Pancreas (tissue), 10 donors: ENCODE measurements around the gene MYO9A. TPM values are rescaled to one million over a fixed set of nuclear protein-coding genes. Genes with fewer than 3 reads are reported as not detected.

Experiments used
- ATAC-seq, 4 donors: fragments of 200-7000 bp; cut with Tn5 transposase; one replicate each; pipeline versions ENCODE4 v1.8.0 to v1.9.1; 2020; ENCODE audit warnings: mild to moderate bottlenecking in 4 of 4, moderate library complexity in 4 of 4
- DNase-seq, 6 donors: peaks; one replicate each; pipeline ENCODE4 v3.0.0-alpha.2; 2020
- FAIRE-seq: peaks from 2 replicates; lab custom pipeline; 2012; peaks lifted over from hg19 to GRCh38; lab: Jason Lieb, UNC
- H3K27ac ChIP-seq, 4 donors: fragments of 200-600 bp; sonication (generic); 1 replicate in 3 of 4; 2 replicates in 1 of 4; pipeline versions ENCODE4 v1.5.0 to v1.8.0; 2020
- H3K27me3 ChIP-seq, 4 donors: fragments of 200-600 bp; one replicate each; pipeline ENCODE4 v1.8.0; 2021
- H3K36me3 ChIP-seq, 3 donors: fragments of 200-600 bp; sonication (generic) in 1 of 3; one replicate each; pipeline versions ENCODE4 v1.5.0 to v1.8.0; 2020 to 2021
- H3K4me1 ChIP-seq, 3 donors: fragments of 200-600 bp; one replicate each; pipeline ENCODE4 v1.8.0; 2021
- H3K4me3 ChIP-seq, 4 donors: fragments of 200-600 bp; sonication (generic) in 2 of 4; one replicate each; pipeline versions ENCODE4 v1.5.0 to v1.8.0; 2020 to 2021
- H3K9me3 ChIP-seq, 4 donors: fragments of 200-600 bp; one replicate each; pipeline ENCODE4 v1.8.0; 2021
- CTCF ChIP-seq, 4 donors: fragments of 200-600 bp; sonication (generic) in 3 of 4; IDR thresholded peaks; one replicate each; pipeline versions ENCODE4 v1.5.0 to v1.8.0; 2021; ENCODE audit warnings: antibody characterized with exemption in 4 of 4
- WGBS, 2 donors: extraction: QIAGEN DNeasy Blood & Tissue Kit; methylation state at CpG; one replicate each; pipeline ENCODE4 v1.1.7; 2013; 5-methylcytosine and 5-hydroxymethylcytosine counted together
- intact Hi-C, 3 donors: fragments of 100-400 bp; cut with DNase I; formaldehyde crosslinking; loops; one replicate each; pipeline versions ENCODE4 v1.11.1 to v1.14.2; 2022
- polyA plus RNA-seq, 2 donors: library from polyadenylated mRNA; stranded (reverse); fragments of 200-250 nt; gene quantifications; one replicate each; pipeline ENCODE4 v1.2.3, GENCODE V29; 2013
- total RNA-seq, 6 donors: library from RNA; stranded (reverse); fragmentation: NEBNext Ultra II Directional in 4 of 6; extraction: Animal tissue kit (Norgen Biotek cat#: 25700) in 4 of 6; gene quantifications; one replicate each; pipeline versions ENCODE4 v1.2.1 to v1.2.4, GENCODE V29; 2021 to 2023
- donor health status: healthy with polysubstance abuse.
- donor health status: DM: no; HTN: no; CAD: no; lungs with moderate emphysema.
- donor health status: DM: no; HTN: no; CAD: no.
- donor health status: control.
- donor health status: control.
- donor health status: Bipolar disorder and iron deficiency.
- donor health status: DM: yes; HTN: yes; CAD: no.
- donor health status: DM: no; HTN: no; CAD: no.
- donor health status: DM: no; HTN: no; CAD: no.
- donor health status: DM: yes; HTN: yes; CAD: no.

MYO9A gene
- total and polyA plus RNA-seq, 8 donors = 1.2 to 21.0 (median 7.8) TPM

GRCh38 chr15:71779073-71779797, 338.7 kb downstream of the MYO9A start:
- WGBS, 2 donors = 79 to 84% methylated on average over 6 of the region's 6 CpGs
- H3K27ac ChIP-seq = no peak overlapping the region
- DNase-seq = no peak

GRCh38 chr15:71777216-71777943, 340.6 kb downstream of the MYO9A start:
- Histone ChIP-seq H3K9me3 (no peaks in the 10 kb centered on the region), H3K4me3 (no peak overlapping the region), H3K27ac (no peak overlapping the region), H3K36me3 (no peaks in the 10 kb centered on the region), H3K4me1 (no peaks in the 10 kb centered on the region), H3K27me3 (no peaks in the 10 kb centered on the region)
- no peak for ATAC-seq
- WGBS, 2 donors = 71 to 81% methylated on average over 16 of the region's 16 CpGs
- no peak for DNase-seq
- no peak for TF ChIP-seq CTCF (IDR thresholded peaks at IDR 0.05)
- intact Hi-C loops = loop anchor here in 1 of 3 donors (10.0 kb wide), 1 partner anchor 387 kb away; no protein-coding TSS in a partner anchor
- no peak for FAIRE-seq

More at GRCh38 chr15:71779073-71779797, 338.7 kb downstream of the MYO9A start:
- Histone ChIP-seq H3K9me3 (no peaks in the 10 kb centered on the region), H3K4me3 (no peak overlapping the region), H3K36me3 (no peaks in the 10 kb centered on the region), H3K27me3 (no peaks in the 10 kb centered on the region), H3K4me1 (no peaks in the 10 kb centered on the region)
- no peak for TF ChIP-seq CTCF (IDR thresholded peaks at IDR 0.05)
- intact Hi-C loops = loop anchor here in 1 of 3 donors (10.0 kb wide), 1 partner anchor 386 kb away; no protein-coding TSS in a partner anchor
- ATAC-seq (no peak), FAIRE-seq (no peak)

GRCh38 chr15:71776304-71776703, 341.6 kb downstream of the MYO9A start:
- Histone ChIP-seq H3K4me1 (no peaks in the 10 kb centered on the region), H3K36me3 (no peaks in the 10 kb centered on the region), H3K27ac (no peak overlapping the region), H3K9me3 (no peaks in the 10 kb centered on the region), H3K27me3 (no peaks in the 10 kb centered on the region), H3K4me3 (no peak overlapping the region)
- no peak for TF ChIP-seq CTCF (IDR thresholded peaks at IDR 0.05)
- FAIRE-seq (no peak), ATAC-seq (no peak), DNase-seq (no peak)
- WGBS, 2 donors = 56% methylated on average over 3 of the region's 3 CpGs
- intact Hi-C loops = loop anchor here in 1 of 3 donors (10.0 kb wide), 1 partner anchor 388 kb away; no protein-coding TSS in a partner anchor

GRCh38 chr15:71775856-71776255, 342.1 kb downstream of the MYO9A start:
- no peaks in the 10 kb centered on the region for H3K9me3 ChIP-seq
- H3K27me3 ChIP-seq = no peaks in the 10 kb centered on the region
- ATAC-seq (no peak), DNase-seq (no peak), FAIRE-seq (no peak)
- no peaks in the 10 kb centered on the region for H3K36me3 ChIP-seq
- no peaks in the 10 kb centered on the region for H3K4me1 ChIP-seq
- no peak for TF ChIP-seq CTCF (IDR thresholded peaks at IDR 0.05)
- no peak overlapping the region for H3K4me3 ChIP-seq
- intact Hi-C loops = loop anchor here in 1 of 3 donors (10.0 kb wide), 1 partner anchor 389 kb away; no protein-coding TSS in a partner anchor
- no peak overlapping the region for H3K27ac ChIP-seq
